ENCODE measurements around the gene CELF4. TPM values are rescaled to one million over a fixed set of nuclear protein-coding genes. Genes with fewer than 3 reads are reported as not detected.
A peak's percentile ranks its signal among the peaks of the same experiment; 100 is the strongest.

Gene CELF4
- total and polyA plus RNA-seq, 4 donors, result 0.24 to 3.0 (median 1.3) TPM

- TF ChIP-seq CTCF (IDR thresholded peaks at IDR 0.05; ENCODE audit: control extremely low read depth, extremely low read depth), result no peak
- Histone ChIP-seq H3K4me1 (ENCODE audit: control insufficient read depth in 5 of 5, insufficient read depth in 5 of 5, low read length in 5 of 5) (peaks cover 0 to 18% (median 9%) of the 10 kb centered on the region in 5 donors), H3K27me3 (ENCODE audit: control insufficient read depth in 3 of 3, insufficient read depth in 3 of 3, low read length in 2 of 3) (peaks cover 0 to 7% (median 0%) of the 10 kb centered on the region in 3 donors), H3K36me3 (ENCODE audit: control insufficient read depth in 4 of 4, insufficient read depth in 4 of 4, low read length in 4 of 4) (no peaks in the 10 kb centered on the region), H3K4me3 (no peak overlapping the region), H3K27ac (ENCODE audit: low read depth in 1 of 2, low read length in 1 of 2) (no peak overlapping the region), H3K9me3 (ENCODE audit: control insufficient read depth in 4 of 4, insufficient read depth in 3 of 4, low read length in 3 of 4) (no peaks in the 10 kb centered on the region), H3K9ac (ENCODE audit: insufficient read depth in 1 of 2, low read length in 2 of 2) (no peak overlapping the region)
- DNase-seq (no peak), ATAC-seq (ENCODE audit: insufficient read depth, low FRiP score) (no peak)
- WGBS, 2 donors, result 65 to 72% methylated on average over 22 of the region's 22 CpGs
Observed at GRCh38 chr18:37476611-37477295, 88.8 kb downstream of the CELF4 start.

GRCh38 chr18:37476182-37476581 lies 89.4 kb downstream of the CELF4 start:
- Histone ChIP-seq H3K4me3 (no peak overlapping the region), H3K27ac (ENCODE audit: low read depth in 1 of 2, low read length in 1 of 2) (no peak overlapping the region), H3K36me3 (ENCODE audit: control insufficient read depth in 4 of 4, insufficient read depth in 4 of 4, low read length in 4 of 4) (no peaks in the 10 kb centered on the region), H3K4me1 (ENCODE audit: control insufficient read depth in 5 of 5, insufficient read depth in 5 of 5, low read length in 5 of 5) (peaks cover 0 to 24% (median 13%) of the 10 kb centered on the region in 5 donors), H3K9me3 (ENCODE audit: control insufficient read depth in 4 of 4, insufficient read depth in 3 of 4, low read length in 3 of 4) (no peaks in the 10 kb centered on the region), H3K27me3 (ENCODE audit: control insufficient read depth in 3 of 3, insufficient read depth in 3 of 3, low read length in 2 of 3) (peaks cover 0 to 5% (median 0%) of the 10 kb centered on the region in 3 donors), H3K9ac (ENCODE audit: insufficient read depth in 1 of 2, low read length in 2 of 2) (no peak overlapping the region)
- ATAC-seq (ENCODE audit: insufficient read depth, low FRiP score) (no peak), DNase-seq (no peak)
- WGBS, 2 donors, result 30 to 33% methylated on average over 6 of the region's 6 CpGs
- TF ChIP-seq CTCF (IDR thresholded peaks at IDR 0.05; ENCODE audit: control extremely low read depth, extremely low read depth), result no peak

DNA sequence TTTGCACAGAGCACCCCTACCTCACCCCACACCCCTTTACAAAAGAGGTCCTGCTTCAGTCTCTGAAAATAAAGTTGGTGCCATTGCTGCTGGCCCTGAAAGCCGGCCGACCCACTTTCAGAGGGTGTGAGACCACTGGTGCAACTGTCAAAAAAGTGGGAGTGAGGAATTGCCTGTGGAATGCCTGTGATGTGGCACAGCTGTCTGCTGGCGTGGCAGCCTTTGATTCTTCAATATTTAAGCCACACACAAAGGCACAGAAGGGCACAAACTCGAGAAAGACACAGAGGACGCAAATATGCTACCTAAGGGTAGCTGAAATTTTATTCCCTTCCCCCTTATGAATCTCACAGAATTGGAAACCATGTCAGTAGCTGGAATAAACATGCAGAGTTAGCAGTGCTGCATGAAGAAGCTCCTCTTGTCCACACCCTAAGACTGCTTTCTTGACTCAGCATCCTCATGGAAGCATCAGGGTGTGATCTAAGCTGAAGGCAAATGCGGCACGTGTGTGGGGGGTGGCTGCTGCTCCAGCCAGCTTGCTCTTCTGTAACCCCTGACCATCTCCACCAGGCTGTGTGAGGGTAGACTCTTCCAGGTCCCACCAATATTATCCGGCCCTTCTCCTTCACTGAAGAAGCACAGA lies 92.3 kb downstream of the CELF4 start:
- ATAC-seq (ENCODE audit: insufficient read depth, low FRiP score), result no peak
- H3K9ac ChIP-seq (ENCODE audit: insufficient read depth in 1 of 2, low read length in 2 of 2), result no peak overlapping the region
- WGBS, 2 donors, result 53 to 66% methylated on average over 8 of the region's 8 CpGs
- no peaks in the 10 kb centered on the region for H3K9me3 ChIP-seq (ENCODE audit: control insufficient read depth in 4 of 4, insufficient read depth in 3 of 4, low read length in 3 of 4)
- peak in 2 of 3 donors; percentile 52 to 59 for DNase-seq
- H3K36me3 ChIP-seq (ENCODE audit: control insufficient read depth in 4 of 4, insufficient read depth in 4 of 4, low read length in 4 of 4), result no peaks in the 10 kb centered on the region
- H3K4me3 ChIP-seq, result no peak overlapping the region
- H3K27me3 ChIP-seq (ENCODE audit: control insufficient read depth in 3 of 3, insufficient read depth in 3 of 3, low read length in 2 of 3), result peaks cover 0 to 2% (median 0%) of the 10 kb centered on the region in 3 donors
- TF ChIP-seq CTCF (IDR thresholded peaks at IDR 0.05; ENCODE audit: control extremely low read depth, extremely low read depth), result no peak
- H3K27ac ChIP-seq (ENCODE audit: low read depth in 1 of 2, low read length in 1 of 2), result no peak overlapping the region
- H3K4me1 ChIP-seq (ENCODE audit: control insufficient read depth in 5 of 5, insufficient read depth in 5 of 5, low read length in 5 of 5), result peaks cover 0 to 25% (median 13%) of the 10 kb centered on the region in 5 donors
